Measurements from ENCODE around the gene ST6GAL2.

DNA sequence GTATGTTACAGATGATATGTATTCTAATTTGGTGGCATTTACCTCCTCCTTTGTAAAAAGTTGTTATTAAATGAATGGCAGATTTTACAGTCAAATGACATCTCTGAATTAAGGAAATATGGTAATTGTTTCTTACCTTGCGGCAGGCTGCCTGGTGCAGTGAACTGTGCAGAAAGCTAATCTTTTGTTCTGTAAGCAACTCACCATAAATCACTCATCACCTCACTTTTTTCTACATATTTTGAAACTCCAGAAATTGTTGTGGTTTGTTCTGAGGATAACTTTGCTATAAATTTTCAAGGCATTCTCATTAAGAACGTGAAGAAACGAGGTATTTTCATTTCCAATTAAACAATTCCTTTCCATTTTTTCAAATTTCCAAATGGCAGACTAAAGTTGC, 52.7 kb downstream of the ST6GAL2 start:
- TF ChIP-seq, protein P1, sequence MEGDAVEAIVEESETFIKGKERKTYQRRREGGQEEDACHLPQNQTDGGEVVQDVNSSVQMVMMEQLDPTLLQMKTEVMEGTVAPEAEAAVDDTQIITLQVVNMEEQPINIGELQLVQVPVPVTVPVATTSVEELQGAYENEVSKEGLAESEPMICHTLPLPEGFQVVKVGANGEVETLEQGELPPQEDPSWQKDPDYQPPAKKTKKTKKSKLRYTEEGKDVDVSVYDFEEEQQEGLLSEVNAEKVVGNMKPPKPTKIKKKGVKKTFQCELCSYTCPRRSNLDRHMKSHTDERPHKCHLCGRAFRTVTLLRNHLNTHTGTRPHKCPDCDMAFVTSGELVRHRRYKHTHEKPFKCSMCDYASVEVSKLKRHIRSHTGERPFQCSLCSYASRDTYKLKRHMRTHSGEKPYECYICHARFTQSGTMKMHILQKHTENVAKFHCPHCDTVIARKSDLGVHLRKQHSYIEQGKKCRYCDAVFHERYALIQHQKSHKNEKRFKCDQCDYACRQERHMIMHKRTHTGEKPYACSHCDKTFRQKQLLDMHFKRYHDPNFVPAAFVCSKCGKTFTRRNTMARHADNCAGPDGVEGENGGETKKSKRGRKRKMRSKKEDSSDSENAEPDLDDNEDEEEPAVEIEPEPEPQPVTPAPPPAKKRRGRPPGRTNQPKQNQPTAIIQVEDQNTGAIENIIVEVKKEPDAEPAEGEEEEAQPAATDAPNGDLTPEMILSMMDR (IDR thresholded peaks at IDR 0.05 in 2 of 3, conservative IDR thresholded peaks at IDR 0.05 in 1 of 3; ENCODE audit: insufficient read depth in 2 of 3, low read depth in 1 of 3, low read length in 3 of 3): no peak
- TF ChIP-seq JUNB (CRISPR knock-in tag; conservative IDR thresholded peaks at IDR 0.05) (no peak), DACH1 (IDR thresholded peaks at IDR 0.05; ENCODE audit: partially characterized antibody) (no peak), POLR2A (conservative IDR thresholded peaks at IDR 0.05) (no peak), NR3C1 (CRISPR knock-in tag; IDR thresholded peaks at IDR 0.05) (no peak), ELF1 (tag; IDR thresholded peaks at IDR 0.05) (no peak), EHMT2 (IDR thresholded peaks at IDR 0.05) (no peak), ZNF644 (tag; IDR thresholded peaks at IDR 0.05; ENCODE audit: low read depth) (no peak), TRIM24 (IDR thresholded peaks at IDR 0.05) (no peak), CREB1 (IDR thresholded peaks at IDR 0.05) (no peak), CREB1 (CRISPR knock-in tag; IDR thresholded peaks at IDR 0.05) (no peak), EZH2 (IDR thresholded peaks at IDR 0.05; ENCODE audit: borderline replicate concordance, low read depth, low read length) (no peak)
- TF ChIP-seq, protein P2, sequence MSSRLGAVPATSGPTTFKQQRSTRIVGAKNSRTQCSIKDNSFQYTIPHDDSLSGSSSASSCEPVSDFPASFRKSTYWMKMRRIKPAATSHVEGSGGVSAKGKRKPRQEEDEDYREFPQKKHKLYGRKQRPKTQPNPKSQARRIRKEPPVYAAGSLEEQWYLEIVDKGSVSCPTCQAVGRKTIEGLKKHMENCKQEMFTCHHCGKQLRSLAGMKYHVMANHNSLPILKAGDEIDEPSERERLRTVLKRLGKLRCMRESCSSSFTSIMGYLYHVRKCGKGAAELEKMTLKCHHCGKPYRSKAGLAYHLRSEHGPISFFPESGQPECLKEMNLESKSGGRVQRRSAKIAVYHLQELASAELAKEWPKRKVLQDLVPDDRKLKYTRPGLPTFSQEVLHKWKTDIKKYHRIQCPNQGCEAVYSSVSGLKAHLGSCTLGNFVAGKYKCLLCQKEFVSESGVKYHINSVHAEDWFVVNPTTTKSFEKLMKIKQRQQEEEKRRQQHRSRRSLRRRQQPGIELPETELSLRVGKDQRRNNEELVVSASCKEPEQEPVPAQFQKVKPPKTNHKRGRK (tag; IDR thresholded peaks at IDR 0.05): no peak
- TF ChIP-seq, protein P3, sequence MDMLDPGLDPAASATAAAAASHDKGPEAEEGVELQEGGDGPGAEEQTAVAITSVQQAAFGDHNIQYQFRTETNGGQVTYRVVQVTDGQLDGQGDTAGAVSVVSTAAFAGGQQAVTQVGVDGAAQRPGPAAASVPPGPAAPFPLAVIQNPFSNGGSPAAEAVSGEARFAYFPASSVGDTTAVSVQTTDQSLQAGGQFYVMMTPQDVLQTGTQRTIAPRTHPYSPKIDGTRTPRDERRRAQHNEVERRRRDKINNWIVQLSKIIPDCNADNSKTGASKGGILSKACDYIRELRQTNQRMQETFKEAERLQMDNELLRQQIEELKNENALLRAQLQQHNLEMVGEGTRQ (CRISPR knock-in tag; IDR thresholded peaks at IDR 0.05): no peak
- TF ChIP-seq, protein P4, sequence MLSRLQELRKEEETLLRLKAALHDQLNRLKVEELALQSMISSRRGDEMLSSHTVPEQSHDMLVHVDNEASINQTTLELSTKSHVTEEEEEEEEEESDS (CRISPR knock-in tag; IDR thresholded peaks at IDR 0.05): no peak
